ENCODE data around the gene SFRP5.
A peak's percentile ranks its signal among the peaks of the same experiment; 100 is the strongest.

Gene SFRP5

DNA sequence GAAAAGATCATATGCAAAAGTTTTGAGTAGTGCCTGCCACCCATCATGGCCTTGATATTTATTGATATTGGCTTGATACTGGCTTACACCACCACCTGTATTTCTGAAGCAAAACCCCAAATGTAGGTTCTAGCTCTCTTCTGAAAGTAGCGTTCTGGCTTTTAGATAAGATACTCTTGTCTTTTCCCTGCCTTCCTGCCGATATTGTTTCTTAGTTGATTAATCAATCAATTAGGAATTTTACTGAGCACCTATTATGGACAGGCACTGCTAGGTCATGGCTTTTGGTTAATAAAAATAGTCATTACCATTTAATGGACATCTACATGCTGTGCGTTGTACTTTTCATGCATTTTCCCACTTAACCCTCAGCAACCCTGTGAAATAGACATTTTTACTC is 7.9 kb downstream of the SFRP5 start:
- DNase-seq = no peak

DNA sequence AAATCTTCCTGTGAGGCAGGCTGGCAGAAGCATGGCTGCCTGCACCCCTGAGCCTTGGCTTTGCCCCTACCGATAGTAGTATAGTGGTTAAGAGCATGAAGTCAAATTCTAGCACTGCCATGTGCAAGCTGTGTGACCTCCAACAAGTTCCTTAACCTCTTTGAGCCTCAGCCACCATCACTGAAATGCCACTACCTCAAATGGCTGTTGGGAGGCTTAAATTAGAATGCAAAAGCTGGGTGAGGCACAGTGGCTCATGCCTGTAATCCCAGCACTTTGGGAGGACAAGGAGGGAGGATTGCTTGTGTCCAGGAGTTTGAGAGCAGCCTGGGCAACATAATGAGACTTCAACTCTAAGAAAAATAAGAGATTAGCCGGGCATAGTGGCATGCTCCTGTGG is 8.4 kb downstream of the SFRP5 start:
- no peak for DNase-seq

DNA sequence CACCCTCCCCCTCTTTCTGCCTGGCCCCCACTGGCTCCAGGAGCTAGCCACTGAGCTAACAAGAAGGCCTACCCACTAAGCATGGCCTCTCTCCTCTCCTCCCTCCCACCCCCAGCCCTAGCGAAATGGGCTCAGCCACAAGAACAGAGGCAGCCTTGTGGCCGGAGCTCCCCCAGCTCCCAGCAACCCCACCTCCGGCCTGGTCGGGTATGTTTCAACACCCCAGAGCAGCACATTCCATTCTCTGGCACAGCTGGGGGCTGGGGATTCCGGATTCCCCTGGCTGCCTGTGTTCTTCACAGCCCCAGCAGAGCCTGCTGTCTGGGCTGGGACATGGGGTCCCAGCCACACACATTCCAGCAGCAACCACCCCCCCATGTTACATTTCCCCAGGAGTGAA is 9.0 kb downstream of the SFRP5 start:
- no peak for DNase-seq

DNA sequence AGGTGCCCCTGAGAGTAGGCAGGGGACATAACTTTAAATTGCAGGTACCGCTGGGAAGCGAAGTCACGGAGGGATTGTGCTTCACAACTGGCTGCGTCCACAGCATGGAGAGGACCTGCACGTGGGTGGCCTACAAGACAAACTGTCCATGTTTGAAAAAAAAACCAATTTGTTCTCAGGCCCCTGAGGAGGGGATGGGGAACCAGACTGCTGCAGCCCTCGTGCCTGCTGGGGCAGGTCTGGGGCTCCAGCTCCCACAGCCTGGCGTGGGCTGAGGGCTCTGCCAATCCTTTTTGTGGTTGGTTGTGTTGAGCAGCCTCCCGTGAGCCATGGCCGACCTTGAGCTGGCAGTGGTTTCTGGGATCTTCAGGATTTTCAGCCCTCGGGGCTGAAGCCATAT is 9.7 kb downstream of the SFRP5 start:
- DNase-seq = no peak

DNA sequence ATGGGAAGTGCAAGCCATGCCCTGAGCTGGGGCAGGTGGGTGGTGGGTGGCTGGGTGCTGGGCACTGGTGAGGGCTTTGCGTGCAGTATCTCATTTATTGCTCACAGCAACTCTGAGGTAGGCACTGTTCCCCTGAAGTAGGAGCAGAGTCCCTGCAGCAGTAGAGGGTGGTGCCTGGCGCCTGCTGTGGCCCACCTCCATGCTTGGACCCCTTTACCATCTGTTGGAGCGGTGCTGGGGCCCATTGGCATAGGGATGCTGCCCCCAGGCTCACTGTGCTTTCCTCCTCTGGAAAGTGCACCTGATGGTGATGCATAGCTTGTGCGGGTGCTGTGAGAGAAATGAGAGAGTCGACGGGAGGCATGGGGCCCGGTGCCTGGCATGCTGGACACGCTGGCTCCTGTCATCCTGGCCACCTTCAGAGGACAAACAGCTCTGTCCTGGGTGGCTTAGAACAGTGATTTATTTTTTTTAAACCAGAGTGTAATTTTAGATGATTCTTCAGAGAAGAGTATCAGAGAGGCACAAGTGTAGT is 10.4 kb downstream of the SFRP5 start:
- DNase-seq = no peak

DNA sequence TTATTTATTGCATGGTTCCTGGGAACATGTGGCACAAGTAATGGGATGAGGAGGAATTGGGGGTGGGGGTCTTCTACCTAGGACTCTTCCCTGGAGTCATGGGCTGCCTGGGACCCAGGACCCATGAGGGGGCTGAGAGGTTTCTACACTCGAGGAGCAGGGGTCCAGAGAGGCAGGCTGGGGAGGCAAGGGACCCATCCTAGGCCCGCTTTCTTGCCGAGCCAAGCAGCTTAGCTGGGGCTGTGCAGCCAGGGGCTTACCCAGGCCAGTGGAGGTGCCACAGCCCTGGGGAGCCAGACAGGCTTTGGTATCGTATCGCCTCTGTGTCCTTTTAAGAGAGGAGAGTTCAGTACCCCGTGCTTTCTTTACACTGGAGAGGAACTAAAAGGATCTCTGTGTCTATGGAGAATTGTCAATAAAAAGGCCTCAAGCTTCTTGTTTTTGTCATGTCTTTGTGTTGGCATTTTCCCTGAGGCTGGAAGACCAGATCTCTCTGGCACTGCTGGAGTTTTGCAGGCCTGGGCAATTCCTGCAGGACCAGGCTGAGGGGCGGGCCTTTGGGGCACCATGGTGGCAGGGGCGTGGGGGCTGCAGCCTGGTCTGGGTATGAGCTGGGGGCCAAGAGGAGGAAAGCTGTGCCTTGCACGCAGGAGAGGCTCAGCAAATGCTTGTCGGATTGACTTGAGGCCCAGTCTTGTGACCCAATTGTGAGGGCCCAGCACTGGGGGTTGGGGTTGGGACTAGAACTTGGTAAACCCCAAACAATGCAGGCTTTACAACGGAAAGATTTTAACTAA is 11.1 kb downstream of the SFRP5 start:
- DNase-seq = no peak

DNA sequence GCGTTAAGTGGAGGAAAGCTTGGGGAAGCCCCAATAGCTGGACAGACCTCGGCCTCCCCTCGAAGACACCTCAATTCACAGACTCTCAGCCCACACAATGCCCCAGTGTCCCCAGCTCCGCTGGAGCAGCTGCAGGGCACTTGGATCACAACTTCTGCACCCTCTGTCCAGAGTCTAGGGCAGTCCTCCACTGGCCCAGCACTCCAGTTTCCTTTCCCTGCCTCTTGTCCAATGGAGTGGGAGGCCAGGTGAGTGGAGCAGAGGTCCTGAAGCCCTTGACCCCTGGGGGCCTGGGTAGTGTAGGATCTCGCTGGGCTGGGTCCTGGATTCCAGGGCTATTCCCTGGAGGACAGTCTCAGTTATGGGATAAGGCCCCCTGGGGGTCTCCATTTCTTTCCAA is 11.9 kb downstream of the SFRP5 start:
- DNase-seq = no peak

DNA sequence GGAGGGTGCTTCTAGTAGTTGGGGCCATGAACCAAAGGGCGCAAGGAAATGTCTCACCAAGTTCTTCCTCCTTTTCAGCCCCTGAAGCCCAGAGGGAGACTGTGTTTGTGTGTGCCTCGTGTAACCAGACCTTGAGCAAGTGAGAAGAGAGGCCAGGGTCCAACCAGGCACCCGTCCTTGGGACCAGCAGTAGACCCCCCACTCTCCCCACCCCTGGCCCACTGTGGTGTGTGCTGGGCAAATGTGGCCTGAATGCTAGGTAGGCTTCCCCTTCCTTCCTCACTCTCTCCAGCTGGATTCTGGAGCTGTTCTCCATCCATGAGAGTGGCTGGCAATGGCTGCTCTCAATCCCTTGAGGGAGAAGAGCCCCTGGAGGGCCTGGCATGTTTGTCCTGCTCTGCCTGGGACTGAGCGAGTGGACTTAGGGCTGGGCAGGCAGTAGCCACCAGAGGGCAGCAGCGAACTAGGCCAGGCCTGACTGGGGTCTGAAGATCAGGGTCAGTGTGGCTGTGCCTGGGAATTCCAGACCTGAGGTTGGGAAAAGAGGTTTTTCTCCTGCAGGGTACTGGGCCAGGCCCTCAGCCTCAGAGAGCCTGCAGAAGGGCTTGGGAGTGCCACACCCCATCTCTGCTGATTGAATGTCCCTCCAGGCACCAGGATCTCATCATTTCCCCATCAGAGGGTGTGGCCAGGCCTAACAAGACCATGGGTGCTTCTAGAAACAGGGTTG is 12.5 kb downstream of the SFRP5 start:
- peak; percentile 63 to 68 for DNase-seq

DNA sequence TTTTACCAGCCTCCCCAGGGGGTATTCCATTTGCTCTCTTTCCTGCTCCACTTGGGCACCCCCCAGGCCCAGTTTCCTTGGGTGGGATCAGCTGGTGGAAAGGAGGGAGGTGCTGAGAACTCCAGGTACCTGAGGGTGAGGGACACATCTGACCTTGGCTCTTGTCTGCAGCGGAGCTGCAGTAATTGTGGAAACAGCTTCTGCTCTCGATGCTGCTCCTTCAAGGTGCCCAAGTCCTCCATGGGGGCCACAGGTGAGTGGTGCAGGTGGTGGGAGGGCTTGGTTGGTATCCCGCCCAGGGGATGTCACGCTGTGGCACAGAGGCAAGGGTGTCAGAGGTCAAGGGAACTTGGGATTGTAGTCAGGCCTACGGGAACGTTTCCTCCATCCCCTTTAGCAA is 14.3 kb downstream of the SFRP5 start:
- DNase-seq = no peak

DNA sequence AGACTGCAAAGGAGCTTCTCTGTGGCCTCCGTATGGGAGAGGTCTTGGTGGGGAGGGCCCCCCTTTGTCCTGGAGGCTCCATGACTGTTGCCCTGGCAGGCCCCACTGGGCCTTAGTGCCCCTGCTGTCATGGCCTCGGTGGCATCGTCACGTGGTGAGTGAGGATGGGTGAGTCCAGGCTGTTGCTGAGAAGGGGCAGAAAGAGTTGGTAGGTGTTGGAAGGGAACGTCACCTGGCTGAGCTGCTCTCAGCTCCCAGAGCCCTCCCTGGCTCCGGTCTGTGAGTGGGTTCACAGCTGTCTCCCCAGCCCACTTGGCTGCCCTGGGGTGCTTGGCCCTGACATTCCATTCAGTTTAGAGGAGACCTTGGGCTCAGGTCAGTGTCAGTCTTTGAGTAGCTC is 16.1 kb downstream of the SFRP5 start:
- DNase-seq = no peak

DNA sequence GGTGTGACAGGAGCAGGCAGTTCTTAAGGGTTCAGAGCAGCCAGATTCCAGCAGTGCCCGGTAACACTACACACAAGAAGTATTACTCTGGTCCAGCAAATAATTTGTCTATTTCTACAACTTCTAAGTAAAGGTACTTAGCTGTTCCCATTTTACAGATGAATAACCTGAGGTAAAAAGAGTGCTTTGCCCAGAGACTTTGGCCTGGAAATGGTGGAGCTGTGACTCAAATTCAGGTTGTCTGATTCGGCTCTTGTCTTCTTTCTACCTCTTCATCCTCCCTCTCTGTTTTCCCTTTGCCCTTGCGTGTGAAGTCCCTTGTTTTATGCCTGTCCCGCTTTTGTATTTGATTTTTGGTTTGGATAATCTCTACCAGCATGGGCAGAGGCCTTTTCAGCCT is 17.1 kb downstream of the SFRP5 start:
- DNase-seq = no peak

DNA sequence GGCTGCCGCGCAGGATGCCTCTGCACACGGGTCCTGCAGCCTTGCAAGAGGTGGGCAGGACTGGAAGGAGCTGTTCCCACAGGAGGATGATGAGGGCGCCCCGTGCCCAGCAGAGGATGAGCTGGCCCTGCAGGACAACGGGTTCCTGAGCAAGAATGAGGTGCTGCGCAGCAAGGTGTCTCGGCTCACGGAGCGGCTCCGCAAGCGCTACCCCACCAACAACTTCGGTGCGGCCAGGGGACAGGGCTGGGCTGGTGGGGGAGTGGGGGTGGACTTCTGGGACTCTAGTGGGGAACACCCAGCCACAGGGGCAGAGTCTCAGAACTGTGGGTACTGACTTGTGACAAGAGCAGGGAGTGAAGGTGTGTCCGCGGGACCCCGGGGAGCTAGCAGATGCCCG is 18.8 kb downstream of the SFRP5 start:
- DNase-seq = no peak

DNA sequence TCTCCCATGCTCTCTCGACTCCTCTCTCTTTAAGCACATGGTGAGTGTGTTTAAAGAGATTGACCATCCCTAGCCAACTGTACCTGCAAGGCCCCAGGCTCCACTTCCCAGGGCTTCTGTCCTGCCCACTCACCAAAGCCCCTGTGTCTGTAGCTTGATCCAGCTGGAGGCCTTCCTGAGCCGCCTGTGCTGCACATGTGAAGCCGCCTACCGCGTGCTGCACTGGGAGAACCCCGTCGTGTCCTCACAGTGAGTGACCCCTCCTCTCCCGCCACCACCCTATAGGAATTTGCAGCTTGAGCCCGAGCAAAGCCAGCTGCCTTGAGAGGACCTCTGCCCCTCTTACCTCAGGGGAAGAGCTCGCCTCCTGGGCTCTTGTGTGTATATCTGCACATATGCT is 23.7 kb downstream of the SFRP5 start:
- no peak for DNase-seq

DNA sequence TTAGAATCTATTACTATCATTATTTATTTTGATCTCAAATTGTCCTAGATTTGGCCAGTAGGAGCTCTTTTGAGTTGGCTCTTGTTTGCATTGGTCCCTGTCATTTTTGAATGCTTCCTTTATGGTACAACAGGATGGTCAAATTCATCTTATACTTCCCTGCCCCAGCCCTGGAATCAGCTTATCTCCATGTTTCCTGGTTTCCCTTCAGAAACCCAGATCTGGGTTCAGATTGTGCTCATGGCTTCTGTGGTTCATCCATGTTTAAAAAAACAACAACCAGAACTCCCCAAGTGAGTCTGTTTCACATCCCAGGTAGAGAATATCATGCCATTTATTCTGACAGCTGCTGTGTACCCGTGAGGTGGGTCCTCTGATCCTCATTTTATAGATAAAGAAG is 24.2 kb downstream of the SFRP5 start:
- no peak for DNase-seq

DNA sequence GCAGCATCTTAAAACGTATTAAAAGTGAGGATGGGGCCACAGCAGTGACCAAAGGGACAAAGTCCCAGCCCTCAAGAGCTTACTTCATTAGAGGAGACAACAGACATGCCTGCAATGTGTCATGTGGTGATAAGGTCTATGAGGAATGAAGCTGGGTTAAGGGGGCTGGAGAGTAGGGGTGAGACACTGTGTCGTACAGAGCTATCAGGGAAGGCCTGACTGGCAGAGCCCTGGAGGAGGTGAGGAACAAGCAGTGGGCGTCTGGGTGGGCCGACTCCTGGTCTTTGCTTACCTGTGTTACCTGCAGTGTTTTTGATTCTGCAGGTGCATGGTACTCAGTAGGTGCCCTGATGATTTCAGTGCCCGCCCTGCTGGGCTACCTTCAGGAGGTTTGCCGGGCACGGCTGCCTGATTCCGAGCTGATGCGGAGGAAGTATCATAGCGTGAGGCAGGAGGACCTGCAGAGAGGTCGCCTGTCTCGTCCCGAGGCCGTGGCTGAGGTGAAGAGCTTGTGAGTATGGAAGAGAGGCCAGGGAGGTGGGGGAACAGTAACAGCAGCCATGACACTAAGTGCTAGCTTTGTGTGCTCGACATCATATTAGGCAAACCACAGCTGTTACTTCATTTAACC is 27.3 kb downstream of the SFRP5 start:
- no peak for DNase-seq

DNA sequence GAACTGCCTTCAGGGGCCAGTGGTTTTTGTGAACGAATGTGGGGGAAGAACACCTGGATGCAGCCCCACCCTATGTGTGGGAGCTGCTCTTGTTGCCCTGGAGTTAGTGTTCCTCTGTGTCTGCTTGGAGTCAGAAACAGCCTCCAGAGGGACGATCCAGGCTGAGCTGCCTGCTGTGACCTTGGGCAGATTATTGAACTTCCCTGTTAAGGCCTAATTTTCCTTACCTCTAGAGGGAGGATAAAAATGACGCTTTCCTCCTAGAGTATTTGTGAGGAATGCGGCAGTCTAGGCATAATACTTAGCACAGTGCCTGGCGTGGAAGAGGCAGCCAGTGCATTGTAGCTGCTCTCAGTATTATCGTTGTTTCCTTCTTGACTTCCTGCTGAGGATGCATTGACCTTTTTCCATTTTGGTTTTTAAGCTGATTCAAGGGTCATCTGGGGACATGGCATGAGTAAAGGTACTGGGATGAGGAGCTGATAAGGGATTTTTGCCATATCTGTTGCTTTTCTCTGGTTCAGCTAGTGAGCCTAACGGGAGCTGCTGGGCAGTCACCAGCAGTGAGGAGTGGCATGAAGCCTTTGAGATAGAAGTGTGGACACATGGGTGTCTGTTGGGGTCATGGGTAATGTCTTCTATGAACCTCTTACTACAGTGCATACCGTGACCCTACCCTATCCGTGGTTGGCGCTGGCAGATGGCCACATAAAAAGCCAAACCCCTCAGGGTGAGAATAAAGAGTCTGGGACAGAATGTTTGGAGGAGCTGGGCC is 28.4 kb downstream of the SFRP5 start:
- DNase-seq = no peak

DNA sequence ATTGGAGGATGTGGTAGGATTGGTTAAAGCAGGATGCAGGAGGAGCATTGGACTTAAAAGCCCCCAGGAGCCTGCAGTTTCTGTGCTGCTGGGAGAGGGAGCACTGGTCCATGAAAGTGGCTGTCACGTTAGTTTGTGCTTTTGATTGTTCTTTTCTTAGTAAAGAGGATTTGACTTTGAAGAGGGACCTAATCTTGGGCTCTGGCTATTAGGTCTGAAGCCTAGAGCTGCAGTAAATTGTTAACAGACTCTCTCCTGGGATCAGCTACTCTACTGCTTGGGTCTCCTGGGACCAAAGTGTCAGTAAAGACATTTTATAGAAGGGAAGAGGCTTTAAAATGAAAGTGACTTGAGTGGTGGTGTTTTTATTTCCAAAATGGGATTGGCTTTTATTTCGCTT is 31.2 kb downstream of the SFRP5 start:
- no peak for DNase-seq

DNA sequence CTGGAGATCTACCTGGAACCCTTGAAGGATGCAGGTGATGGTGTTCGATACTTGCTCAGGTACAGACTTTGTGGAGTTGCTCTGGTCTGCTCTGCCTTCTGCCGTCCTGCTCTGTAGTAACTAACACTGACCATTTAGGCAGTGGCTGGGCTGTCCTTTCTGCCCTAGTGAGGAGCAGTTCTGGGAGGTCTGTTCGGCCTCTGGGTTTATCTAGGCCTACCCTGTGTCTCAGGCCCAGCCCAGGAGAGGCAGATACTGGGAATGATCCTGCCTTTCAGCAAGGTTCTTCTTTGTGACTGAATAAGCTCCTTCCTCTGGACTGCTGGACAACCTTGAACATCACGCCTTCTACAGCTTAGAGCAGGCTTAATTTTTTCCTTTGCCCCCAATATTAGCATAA is 33.2 kb downstream of the SFRP5 start:
- DNase-seq = no peak

DNA sequence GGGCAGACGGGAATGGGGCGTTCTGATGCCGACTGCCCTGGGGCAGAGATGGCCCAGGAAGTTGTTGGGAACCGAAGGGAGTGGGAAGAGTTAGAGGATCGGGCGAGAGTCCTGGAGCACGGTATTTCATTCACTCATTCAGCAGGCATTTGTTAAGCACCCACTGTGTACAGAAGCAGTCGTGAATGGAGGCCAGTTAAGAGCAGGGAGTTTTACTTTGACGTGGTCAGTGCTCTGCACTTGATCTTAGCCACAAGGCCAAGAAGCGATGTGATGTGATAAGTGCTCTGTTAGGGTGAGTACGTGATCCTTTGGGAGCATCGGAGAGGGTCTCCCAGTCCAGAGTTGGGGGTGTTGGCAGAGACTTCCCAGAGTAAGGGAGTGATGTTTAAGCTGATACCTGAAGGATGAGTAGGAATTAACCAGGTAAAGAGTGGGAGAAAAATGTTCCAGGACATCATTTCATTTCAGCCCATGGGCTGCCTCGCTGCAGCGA is 34.0 kb downstream of the SFRP5 start:
- no peak for DNase-seq

DNA sequence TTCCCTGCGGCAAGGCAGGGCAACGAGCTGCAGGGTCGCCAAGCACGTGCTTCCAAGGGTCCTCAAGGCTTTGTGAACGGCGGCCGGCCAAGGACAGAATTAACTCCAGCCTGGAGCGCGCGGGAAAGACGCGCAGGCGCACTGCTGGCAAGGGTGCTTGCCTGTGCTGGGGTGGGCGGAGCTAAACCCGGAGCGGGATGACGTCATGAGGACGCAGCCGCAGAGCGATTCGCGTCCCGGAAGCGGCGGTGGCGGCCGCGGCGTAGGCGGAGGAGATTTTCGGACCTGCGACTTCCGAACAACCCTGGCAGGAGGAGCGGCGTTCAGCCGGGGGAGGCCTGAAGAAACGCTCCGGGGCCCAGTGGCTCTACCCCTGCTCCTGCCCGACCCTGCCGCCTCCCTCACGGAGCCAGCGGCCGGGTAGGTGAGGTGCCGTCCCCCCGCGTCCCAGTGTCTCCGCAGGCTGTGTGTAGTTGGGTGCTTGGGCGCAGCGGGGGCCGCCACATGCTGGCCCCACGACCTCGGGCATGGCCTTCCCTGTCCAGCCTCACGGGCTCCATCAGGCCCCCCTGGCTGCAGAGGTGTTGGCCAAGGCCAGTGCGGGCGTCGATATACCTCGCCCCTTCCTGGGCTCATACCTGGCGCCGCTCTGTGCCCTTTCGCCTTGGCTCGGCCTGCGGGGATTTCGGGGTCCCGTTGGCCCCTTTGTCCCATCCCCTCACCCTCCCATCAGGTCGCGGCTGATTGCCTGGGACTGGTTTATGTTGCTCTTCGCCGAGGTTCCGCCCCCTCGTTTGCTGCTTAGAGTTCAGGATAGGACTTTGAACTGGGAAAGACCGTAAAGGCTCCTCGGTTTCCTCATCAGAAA is 34.7 kb downstream of the SFRP5 start, which contains the start of gene ZFYVE27:
ZFYVE27 (plus strand) TSS at position 227 of the 868 bp plus-strand sequence. CDS start 1,350 bp downstream, outside the sequence.
- DNase-seq = peak; percentile 97 to 99

DNA sequence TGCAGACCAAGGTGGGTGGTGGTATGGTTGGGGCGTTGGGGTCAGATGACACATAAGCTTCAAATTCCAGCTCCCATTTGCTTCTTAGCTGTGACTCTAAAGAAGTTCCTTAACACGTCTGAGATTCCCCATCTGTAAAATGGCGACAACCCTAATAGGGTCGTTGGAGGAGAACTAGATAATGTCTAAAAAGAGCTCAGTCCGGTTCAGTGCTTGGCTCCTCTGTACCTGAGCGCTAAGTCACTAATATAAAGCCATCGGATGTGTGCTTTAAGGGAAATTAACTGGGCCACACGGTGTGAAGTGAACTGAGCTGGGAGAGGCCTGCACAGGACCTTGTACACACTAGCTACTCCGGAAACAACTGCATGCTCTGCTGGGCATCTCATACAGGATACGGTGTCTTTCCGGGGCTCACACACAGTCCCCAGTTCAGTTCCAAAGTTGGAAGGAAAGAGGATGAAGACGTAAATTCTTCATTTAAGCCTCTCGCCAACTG is 35.3 kb downstream of the SFRP5 start:
- DNase-seq = no peak

DNA sequence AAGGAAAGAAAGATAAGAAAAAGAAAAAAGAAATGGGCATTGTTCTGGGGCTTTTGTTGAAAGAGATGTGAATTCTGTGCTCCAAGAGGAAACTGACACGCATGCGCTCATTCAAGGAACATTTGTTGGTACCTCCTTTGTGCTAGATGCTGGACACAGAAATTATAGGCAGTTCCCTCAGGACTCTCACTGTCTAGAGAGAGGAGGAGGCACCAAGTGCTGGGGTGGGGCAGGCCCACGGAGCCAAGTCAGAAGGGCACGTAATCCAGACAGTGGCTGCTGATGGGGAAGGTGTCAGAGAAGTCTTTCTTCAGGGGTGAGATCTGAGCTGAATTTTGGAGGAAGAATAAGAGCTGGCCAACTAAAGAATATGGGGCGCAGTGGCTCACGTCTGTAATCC is 37.8 kb downstream of the SFRP5 start:
- DNase-seq = no peak
